ENCODE measurements around the gene ABCB11.
A peak's percentile ranks its signal among the peaks of the same experiment; 100 is the strongest.
"Not testable (repeated sequence)": the region's sequence is repeated elsewhere in the genome, so short reads cannot be mapped to it uniquely, and the experiment has no call there.

The ABCB11 gene

GRCh38 chr2:168926621-168927386 lies 104.3 kb downstream of the ABCB11 start:
- no peak for DNase-seq

GRCh38 chr2:168920504-168921157 lies 110.5 kb downstream of the ABCB11 start:
- DNase-seq, result peak; percentile 38

GRCh38 chr2:168916331-168916675 lies 114.8 kb downstream of the ABCB11 start:
- DNase-seq, result peak; percentile 74

- DNase-seq, result no peak
Observed at GRCh38 chr2:168915441-168916330, 115.4 kb downstream of the ABCB11 start.

GRCh38 chr2:168913495-168913894 lies 117.6 kb downstream of the ABCB11 start:
- DNase-seq, result no peak

GRCh38 chr2:168912901-168913369 lies 118.2 kb downstream of the ABCB11 start:
- peak; percentile 63 for DNase-seq

- DNase-seq, result peak; percentile 58
Observed at GRCh38 chr2:168912466-168912865, 118.7 kb downstream of the ABCB11 start.

GRCh38 chr2:168910330-168910729 lies 120.8 kb downstream of the ABCB11 start:
- no peak for DNase-seq

GRCh38 chr2:168907940-168908662 lies 123.0 kb downstream of the ABCB11 start:
- DNase-seq, result no peak

GRCh38 chr2:168904358-168904757 lies 126.8 kb downstream of the ABCB11 start:
- DNase-seq, result no peak

- no peak for DNase-seq
Observed at GRCh38 chr2:168903888-168904287, 127.2 kb downstream of the ABCB11 start.

GRCh38 chr2:168901003-168901402 lies 130.1 kb downstream of the ABCB11 start, which contains the start of gene G6PC2:
G6PC2 (plus strand) TSS chr2:168901291; CDS start chr2:168901332, 41 bp downstream.
- DNase-seq, result no peak

- DNase-seq, result no peak
Observed at GRCh38 chr2:168897449-168897848, 133.7 kb downstream of the ABCB11 start.

- no peak for DNase-seq
Observed at GRCh38 chr2:168896783-168897182, 134.3 kb downstream of the ABCB11 start.

- peak; percentile 70 for DNase-seq
Observed at GRCh38 chr2:168895771-168896170, 135.4 kb downstream of the ABCB11 start.

- no peak for DNase-seq
Observed at GRCh38 chr2:168894720-168895119, 136.4 kb downstream of the ABCB11 start.

GRCh38 chr2:168894101-168894500 lies 137.0 kb downstream of the ABCB11 start:
- no peak for DNase-seq

- DNase-seq, result no peak
Observed at GRCh38 chr2:168892327-168892726, 138.8 kb downstream of the ABCB11 start.

GRCh38 chr2:168890006-168890782 lies 140.9 kb downstream of the ABCB11 start, which contains the start of gene SPC25:
SPC25 (minus strand) TSS chr2:168890430; CDS start chr2:168889519, 911 bp downstream.
- peak; percentile 94 for DNase-seq

GRCh38 chr2:168889635-168890005 lies 141.5 kb downstream of the ABCB11 start:
- DNase-seq, result no peak

GRCh38 chr2:168884975-168885374 lies 146.1 kb downstream of the ABCB11 start:
- DNase-seq, result no peak

GRCh38 chr2:168882163-168882562 lies 149.0 kb downstream of the ABCB11 start:
- not testable (repeated sequence) for DNase-seq
